GM18507 (cell line): ENCODE data around the gene GCK.

Experiments
- DNase-seq: peaks from one replicate; pipeline ENCODE4 v3.0.0; 2011; ENCODE audit warnings: low read depth; ENCODE audit not compliant: insufficient read length; ENCODE audit errors: extremely low spot score
- FAIRE-seq: peaks from 2 replicates; lab custom pipeline; 2011; peaks lifted over from hg19 to GRCh38; lab: Jason Lieb, UNC

Gene GCK

DNA sequence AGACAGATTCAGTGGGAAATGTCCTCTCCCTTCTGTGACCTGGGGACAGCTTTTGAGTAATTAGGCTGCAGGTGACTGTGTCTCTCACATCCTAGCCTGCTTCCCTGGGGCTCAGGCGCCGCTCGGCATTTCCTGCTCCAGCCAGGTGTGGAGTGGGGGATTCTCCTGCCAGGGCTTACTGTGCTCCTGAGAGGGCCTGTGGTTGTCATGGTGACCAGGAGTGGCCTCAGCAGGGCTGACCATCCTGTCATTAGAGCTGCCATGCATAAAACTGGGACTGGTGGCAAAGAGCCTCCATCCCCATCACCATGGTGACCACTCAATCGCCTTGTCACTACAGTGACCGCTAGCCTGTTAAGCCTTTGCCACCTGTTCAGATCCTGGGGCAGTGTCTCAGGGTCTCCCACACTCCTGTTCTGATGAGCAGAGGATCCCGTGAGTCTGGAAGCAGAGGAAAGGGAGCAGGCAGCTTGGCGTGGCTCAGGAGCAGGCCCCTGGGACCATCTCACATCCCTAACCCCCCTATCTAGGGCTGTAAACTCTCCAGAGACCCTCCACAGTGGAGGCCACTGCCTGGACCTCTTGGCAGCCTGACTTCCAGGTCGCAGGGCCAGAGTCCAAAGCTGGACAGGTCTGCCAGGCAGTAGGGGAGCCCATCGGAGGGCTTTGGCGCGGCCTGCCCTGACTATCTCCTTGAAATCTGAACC, at the start of gene GCK:
TSS of gene GCK (minus strand) at position 154 of the 707 bp plus-strand sequence. CDS start 486 bp downstream, outside the sequence.
- no peak for FAIRE-seq
- no peak for DNase-seq

DNA sequence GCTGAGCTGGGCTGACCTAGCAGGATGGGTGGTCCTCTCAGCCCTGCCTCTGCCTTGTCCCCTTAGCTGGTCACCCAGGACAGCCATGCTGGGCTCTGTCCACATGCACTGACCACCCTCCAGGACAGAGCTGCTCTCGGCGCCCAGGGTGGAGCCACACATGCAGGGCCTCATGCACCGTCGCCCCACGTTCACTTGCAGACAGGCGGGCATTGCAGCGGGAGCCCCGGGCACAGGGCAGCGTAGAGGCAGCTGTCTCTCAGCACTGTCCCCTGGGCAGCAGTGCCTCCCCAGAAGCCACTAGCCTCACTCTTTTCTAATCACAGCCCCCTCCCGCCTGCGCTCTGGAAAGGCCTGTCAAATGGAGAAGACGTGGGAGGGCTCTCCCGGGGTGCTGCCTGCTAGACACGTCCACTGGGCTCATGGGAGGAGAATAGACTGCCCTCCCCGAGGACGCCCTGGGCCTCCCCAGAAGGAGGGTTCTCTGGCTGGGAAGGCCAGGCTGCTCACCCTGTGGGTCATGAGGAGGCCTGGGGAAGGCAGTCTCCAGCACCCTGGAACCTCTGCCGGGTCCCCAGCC, 49.0 kb upstream of the GCK start:
- DNase-seq (no peak), FAIRE-seq (no peak)

DNA sequence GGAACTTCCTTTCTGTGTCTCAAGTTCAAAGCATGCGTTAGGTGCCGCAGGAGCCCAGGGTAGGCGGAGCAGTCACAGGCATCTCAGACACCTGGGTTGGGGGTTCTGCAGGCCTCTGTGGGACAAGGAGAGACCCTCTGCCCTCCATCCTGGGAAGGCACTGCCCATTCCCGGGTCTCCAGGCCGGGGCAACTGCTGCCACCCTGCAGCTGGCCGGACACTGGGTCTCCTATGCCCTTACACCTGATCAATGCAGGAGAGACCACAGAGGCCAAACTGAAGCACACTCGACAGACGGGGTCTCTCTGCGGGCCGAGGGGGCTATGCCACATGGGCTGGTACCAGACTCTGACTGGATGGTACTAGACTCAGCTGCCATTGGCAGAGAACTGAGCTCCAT, 48.5 kb upstream of the GCK start:
- DNase-seq (no peak), FAIRE-seq (no peak)

DNA sequence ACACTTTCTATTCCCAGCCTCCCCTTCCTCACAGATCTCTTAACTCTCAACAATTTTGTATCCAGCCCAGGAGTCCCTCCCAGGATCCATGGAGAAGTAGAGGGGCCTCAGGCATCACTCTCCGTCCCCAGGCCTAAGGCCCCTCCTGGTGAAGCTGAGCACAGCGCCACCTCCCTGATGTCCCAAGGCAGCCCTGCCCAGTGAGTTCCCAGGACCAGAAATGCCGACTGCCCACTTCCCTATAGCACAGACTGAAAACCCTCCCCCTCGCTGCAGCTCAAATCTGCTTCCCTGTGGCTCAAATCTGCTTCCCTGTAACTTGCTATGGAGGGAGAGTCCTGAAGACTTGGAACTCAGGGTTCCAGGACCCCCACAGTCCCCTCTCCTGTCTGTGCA, 47.1 kb upstream of the GCK start:
- no peak for FAIRE-seq
- DNase-seq, result no peak

DNA sequence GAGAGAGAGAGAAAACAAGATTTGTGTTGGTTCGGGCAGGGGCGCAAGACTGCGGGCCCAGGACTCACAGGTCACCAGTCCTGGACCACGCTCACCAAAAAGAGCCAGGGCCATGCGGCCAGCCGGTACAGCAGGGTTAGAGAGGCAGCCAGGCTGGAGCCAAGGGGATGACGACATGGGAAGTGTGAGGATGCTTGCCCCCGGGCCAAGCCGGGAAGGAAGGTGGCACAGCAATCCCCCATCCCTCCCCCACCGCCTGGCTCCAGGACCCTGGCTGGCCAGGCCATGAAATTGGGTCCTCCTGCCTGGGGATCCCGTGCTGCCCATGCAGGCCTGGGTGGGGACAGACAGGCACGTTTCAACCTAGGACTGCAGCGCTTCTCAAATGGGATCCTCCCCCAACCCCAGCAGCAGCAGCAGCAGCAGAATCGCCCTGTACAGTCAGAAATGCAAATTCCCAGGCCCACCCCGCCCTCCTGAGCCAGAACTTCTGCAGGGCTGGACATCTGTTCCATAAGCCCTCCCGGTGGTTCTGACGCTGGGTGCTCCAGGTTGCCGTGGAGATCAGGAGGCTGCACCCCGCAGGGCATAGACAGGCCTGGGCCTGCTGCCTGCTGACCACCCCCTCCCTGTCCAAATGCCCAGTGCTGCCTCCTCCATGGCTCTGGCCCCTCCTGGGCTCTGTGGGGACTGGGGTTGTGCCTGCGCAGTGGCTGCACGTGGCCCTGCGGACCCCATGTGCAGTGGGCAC, 46.5 kb upstream of the GCK start:
- no peak for FAIRE-seq
- DNase-seq, result no peak

DNA sequence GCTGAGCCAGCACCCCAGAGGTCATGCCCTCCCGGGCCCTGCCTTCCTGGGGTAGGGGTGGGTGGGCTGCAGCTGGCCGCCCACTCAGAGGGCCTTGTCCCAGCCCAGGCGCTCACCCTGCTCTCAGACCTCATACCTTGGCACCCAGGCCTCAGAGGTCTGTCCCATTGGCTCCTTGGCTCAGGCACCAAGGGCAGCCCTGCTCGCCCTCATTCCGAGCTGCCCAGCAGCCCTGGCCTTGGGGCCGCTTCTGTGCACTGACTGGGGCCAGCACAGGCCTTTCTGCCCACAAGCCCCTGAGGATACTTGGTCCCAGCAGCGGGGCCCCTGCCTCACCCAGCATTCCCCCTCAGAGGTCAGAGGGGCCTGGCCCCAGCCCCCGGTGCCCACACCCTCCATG, 45.8 kb upstream of the GCK start:
- FAIRE-seq (no peak), DNase-seq (no peak)

DNA sequence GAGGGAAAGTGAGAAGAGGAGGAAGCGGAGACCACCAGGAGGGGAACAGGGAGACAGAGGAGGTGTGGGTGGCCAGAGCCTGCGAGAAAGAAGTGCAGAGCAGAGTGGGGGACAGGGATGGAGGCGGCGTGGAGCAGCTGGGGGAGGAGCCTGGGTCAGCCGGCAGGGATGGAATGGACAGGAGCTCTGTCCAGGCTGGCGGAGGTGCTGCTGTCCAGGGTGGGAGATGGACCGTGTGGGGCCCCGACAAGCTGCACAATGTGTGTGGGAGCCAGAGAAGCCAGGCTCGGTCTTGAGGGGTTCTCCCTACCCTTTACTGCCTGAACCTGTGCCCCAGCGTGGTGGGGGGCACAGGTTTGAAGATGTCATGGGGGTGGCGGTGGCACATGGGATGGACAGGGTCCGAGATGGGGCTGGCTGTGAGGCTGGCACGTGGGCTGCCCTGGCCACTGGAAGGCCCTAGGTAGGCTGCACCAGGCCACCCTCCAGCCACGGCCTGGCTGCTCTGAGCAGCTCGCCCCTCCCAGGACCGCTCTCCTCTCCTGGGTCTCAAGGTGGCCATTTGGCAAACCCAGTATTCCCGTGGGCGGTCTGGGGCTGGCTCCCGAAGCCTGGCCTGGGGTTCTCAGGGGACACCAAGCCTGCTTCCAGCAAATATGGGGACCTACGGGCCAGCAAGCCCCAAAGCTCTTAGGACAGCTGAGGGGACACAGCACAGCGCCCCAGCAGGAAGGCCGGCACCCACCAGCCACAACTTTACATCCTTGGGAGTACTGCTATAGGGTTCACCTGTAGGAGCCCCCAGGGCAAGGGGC, 43.9 kb upstream of the GCK start:
- DNase-seq (no peak), FAIRE-seq (no peak)

DNA sequence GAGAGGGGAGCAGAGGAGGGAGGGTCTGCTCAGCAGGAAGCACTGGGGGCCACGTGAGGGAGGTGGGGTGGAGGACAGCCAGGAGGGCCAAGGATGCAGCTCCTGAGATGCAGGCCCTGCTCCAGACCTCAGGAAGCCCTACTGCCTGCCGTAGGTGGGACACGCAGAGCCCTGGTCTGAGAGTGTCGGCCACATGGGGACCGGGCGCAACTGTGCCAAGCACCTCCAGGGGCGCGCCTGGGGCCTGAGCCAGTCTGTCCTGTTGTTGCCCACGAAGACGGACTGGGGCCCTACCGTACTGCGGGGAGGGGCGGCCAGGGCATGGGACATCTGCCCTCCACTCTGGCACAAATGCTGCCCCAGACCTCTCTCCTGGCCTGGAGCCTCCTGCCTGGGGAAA, 43.2 kb upstream of the GCK start:
- FAIRE-seq (no peak), DNase-seq (no peak)

DNA sequence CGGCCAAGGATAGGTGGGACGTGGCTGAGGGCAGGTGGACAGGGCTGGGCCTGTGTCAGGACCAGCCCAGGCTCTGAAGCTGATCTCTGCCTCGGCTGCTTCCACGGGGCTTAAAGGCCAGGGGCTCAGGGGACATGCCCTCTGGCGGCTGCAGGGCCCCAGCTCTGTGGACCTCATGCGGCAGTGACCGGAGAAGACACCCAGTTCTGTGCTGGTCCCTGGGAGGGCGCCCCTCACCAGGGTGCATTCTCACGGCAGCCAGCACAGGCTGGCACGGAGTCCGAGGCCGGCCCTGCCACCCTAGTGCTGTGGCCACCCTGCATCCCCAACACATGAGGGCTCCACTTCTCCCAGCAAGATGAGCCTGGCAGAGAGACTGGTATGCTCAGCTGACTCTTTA, 41.8 kb upstream of the GCK start:
- no peak for FAIRE-seq
- DNase-seq, result no peak

DNA sequence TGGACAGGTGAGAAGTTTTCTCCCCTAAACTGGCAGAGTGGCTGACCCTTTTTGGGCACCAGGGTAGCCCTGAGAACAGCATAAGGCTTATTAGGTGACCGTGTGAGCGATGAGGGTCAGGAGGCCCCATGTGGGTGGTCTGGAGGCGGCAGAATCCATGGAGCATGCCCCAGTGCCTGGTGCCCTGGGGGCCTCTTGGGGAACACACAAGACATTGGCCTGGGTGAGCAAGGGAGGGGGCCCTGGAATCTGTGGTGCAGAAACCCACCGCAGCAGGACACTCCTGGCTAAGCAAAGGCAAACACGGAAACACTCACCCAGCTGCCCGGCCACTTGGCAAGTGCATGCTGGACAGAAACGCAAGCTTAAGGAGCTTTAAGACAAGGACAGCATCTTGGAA, 41.0 kb upstream of the GCK start:
- no peak for DNase-seq
- no peak for FAIRE-seq

DNA sequence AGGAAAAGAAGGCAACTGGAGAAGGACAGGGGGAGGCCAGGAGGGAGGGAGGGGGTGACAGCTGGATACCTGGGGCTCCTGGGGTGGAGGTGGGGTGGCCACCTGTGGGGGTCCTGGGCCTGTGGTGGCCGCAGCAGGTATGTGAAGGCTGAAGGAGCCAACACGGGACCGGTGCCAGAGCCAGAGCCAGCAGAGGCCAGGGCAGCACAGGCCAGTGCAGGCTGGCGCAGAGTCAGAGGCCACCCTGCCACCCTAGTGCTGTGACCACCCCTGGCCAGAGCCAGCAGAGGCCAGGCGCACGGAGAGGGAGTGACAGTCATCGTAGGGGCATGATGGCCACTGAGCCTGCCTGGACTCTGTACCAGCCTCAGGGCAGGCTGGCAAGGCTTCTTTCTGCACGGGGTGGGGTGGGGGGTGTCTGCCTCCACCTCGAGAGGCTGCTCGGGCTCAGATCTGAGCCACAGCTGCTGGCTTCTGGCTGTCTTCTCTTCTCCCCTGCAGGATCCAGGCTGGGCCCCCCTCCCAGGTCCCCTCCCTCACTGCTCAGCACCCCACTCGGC, 40.4 kb upstream of the GCK start:
- FAIRE-seq, result no peak
- no peak for DNase-seq

DNA sequence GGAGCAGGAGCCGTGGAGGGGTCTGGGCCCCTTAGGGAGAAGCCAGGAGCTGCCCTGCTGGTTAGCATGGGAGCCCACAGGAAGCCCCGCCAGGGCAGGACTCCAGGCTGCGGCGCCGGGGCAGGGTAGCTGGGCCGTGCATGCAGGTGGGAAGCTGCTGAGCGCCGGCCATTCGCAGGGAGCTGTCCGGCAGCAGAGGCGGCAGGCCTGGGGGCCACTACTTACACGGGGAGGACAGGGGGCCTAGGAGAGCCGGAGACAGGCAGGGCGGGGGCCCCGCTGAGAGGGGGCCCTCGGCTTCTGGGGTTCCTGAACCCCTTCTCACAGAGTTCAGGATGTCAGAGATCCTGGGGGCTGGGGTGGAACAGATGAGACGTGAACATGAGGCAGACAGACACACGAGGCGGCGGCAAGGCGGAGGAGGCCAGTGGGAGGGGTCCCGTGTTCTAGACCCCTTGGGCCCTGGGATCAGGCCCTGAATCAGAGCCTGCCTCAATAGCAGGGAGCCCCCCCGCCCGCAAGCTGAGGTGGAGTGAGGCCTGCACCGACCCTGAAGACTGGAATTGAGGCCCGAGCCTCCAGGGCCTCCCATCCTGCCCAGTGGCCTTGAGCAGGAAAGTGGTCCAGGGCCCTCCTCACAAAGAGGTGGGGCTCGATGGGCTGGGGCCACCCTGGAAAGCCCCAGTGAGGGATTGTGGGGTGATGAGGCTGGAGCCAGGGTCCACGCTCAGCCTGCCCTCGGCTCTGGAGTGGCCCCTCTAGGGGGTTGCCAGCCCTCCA, 39.5 kb upstream of the GCK start:
- FAIRE-seq, result no peak
- DNase-seq, result no peak

DNA sequence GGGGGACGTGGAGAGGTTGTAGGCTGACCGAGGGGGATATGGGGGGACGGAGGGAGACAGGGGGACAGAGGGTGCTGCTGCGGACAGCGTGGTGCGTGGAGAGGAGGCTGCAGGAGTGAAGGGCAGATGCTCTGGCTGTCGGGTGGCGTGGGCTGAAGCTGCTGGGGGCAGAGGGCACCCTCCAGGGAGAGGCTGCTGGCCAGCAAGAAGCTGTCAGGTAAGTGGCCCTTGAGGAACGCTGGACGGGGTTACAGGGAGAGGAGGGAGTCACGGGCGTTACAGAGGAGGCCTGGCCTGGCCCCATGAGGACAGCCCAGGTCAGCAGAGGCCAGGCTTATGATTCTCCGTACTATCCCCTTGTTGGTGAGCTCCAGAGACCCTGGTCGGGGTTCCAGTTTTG, 38.7 kb upstream of the GCK start:
- no peak for DNase-seq
- no peak for FAIRE-seq

DNA sequence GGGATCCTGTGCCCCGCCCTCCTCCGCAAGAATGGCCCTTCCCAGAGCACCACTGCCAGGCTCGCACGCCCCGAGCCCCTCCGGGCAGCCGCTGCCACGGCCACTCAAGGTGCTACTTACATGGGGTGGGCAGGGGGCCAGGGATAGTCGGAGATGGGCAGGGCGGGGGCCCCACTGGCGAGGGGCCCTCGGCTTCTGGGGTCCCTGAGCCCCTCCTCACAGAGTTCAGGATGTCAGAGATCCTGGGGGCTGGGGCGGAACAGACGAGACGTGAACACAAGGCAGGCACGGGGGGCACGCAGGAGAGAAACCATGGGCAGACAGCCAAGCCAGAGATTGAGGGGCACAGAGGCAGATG, 37.1 kb upstream of the GCK start:
- no peak for FAIRE-seq

DNA sequence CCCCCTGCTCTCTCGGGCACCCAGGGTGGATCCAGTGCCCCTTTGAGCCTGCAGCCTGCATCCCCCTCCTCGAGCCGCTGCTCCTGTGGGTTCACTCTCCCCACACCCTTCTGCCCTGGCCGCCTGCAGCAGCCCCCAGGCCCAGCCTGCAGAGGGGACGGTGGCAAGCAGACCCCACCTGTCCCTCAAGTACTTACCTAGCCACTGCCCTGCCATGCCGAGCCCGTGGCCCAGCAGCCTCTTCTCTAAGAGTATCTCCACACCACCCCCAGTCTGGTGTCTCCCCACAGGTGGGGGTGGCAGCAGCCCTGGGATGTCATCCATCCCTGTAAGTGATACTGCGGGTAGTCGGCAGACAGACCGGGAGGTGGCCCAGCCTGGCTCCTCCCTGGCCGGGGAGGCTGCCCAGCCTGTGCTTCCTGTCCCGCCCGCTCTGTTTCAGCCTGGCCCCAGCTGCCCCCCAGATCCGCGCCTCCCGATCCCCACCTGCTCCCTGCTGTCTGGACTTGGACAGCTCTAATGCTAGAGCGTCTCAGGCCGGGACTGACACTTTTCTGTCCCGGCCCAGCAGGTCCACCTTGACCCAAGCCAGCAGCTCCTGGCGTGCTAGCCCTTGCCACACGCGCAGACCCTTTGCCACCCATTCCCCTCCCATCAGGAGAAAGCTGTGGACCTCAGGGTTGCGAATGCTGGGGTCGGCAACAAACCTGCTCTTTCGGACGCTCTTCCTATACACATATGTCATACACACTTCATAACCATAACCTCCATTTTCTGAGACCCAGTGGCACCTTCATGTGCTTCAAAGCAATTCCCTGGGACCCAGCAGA, 36.5 kb upstream of the GCK start:
- no peak for DNase-seq

More for the DNA sequence above, 37.1 kb upstream of the GCK start:
- DNase-seq, result no peak

DNA sequence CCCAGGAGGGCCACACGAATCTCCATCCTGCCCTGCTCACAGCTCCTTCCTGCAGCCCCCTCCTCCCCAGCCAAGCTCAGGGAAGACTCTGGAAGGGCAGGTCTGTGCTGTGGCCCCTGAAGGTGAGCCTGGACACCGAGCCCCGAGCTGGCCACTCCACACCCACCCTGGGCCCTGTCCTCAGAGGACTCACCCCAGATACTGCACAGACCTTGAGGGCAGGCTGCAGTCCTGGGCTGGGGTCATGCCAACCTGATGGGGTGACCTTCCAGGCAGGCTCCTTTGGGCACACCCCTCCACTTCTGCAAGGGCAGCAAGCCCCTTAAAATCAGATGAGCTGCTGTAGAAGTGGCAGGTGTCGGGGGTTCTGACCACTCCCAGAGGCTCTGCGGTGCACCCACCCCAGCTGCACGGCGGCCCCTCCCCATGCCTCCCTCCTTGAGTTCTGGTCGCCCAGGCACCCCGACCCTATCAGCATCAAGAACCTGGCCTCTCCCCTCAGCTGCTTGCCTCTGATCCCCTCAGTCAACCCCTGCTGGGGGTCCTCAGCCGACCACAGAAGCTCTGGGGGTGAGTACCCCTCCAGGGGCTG, 35.8 kb upstream of the GCK start:
- FAIRE-seq (no peak), DNase-seq (no peak)

More for the DNA sequence above, 36.5 kb upstream of the GCK start:
- no peak for FAIRE-seq

DNA sequence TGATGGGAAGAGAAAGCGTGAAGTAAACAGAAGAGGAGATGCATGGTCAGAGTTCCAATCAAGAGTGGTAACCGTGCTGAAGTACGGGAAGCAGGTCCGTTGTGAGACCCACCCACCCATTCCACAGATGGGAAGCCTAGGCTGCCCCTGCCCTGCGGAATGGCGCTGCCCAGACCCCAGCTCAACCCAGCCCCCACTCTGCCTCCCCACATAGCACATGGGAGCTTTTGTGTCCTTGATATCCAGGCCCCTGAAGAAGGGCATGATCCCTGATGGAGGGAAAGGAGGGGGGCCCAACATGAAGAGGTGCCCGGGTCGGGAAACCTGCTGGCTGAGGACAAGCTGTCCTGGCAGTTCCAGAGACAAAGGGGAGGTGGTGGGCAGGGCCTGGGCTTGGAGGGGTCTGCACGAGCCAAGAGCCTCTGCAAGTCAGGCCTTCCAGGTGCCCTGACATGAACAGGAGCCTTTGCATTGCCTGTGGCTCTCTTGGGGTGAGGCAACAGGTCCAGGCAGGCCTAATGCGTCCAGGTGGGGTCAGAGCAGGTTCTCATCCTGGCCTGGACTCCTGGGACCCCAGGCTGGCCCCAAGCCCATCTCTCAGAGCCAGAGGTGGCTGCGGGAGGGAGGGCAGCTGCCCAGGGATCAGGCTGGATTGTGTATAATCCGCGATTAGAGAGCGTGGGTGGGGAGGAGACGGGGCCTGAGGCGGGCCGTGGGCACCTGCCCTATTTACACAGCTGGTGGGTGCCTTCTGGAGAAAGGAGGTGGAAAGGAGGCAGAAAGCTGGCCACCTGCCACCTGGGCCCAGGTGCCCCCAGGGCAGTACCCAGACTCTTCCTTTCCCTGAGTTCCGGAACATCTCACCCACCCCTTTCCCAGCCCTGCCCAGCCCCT, 35.1 kb upstream of the GCK start:
- FAIRE-seq (no peak), DNase-seq (no peak)
